ENCODE results near the gene LIM2.

Gene LIM2

DNA sequence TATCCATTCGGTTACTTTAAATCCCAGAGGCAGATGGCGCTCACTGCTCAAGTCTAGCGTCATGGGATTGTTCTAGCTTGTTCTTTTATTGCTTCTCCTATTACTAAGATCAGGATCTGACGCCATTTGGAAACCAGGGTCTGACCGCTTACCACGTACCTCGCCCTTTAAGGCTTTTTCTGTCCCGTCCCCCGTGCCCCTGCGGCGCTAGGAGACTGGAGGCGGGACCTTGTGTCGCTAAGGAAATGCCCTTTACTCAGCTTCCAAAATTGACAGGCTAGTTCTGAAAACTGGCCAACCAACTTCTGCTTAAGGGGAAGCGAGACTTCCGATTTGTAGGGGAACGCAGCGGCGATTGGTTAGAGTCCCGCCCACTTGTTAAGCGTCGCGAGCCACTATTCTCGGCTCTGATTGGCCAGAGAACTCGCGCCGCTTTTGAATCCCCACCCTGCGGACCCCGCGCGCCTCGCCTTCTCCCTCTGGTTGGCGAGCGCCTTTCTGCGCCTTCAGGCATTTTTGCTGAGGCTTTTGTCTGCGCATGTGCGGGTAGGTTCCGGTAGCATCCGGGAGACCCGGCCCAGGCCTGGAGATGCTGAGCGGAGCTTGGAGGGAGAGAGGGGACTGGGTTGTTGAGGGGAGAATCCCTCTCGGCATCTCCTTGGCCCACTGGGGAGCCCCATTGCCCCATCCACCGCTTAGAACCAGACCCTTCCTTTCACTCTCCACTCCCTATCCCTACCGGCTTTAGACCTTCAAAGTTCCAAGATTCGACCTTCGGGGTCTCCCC lies 6.5 kb upstream of the LIM2 start (continued):
- TF ChIP-seq ZNF692 (tag by site-specific recombination; IDR thresholded peaks at IDR 0.05): peak; percentile 54; the same call in 1 of the 2 replicates
- peak; percentile 46 for TF ChIP-seq ZNF341 (tag by site-specific recombination; IDR thresholded peaks at IDR 0.05; ENCODE audit: low read depth)
- 0 out of 2 replicates have a peak, but pooled peaks have one; percentile 42 for TF ChIP-seq GLI4 (tag by site-specific recombination; IDR thresholded peaks at IDR 0.05)
- TF ChIP-seq ZNF23 (tag by site-specific recombination; IDR thresholded peaks at IDR 0.05; ENCODE audit: borderline replicate concordance): no peak
- TF ChIP-seq GLIS1 (tag by site-specific recombination; IDR thresholded peaks at IDR 0.05): peak; percentile 13; the same call in 1 of the 2 replicates
- TF ChIP-seq, protein P1, sequence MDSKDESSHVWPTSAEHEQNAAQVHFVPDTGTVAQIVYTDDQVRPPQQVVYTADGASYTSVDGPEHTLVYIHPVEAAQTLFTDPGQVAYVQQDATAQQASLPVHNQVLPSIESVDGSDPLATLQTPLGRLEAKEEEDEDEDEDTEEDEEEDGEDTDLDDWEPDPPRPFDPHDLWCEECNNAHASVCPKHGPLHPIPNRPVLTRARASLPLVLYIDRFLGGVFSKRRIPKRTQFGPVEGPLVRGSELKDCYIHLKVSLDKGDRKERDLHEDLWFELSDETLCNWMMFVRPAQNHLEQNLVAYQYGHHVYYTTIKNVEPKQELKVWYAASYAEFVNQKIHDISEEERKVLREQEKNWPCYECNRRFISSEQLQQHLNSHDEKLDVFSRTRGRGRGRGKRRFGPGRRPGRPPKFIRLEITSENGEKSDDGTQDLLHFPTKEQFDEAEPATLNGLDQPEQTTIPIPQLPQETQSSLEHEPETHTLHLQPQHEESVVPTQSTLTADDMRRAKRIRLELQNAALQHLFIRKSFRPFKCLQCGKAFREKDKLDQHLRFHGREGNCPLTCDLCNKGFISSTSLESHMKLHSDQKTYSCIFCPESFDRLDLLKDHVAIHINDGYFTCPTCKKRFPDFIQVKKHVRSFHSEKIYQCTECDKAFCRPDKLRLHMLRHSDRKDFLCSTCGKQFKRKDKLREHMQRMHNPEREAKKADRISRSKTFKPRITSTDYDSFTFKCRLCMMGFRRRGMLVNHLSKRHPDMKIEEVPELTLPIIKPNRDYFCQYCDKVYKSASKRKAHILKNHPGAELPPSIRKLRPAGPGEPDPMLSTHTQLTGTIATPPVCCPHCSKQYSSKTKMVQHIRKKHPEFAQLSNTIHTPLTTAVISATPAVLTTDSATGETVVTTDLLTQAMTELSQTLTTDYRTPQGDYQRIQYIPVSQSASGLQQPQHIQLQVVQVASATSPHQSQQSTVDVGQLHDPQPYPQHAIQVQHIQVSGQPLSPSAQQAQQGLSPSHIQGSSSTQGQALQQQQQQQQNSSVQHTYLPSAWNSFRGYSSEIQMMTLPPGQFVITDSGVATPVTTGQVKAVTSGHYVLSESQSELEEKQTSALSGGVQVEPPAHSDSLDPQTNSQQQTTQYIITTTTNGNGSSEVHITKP (tag by site-specific recombination; IDR thresholded peaks at IDR 0.05): peak; percentile 82
- 0 out of 2 replicates have a peak, but pooled peaks have one; percentile 83 for TF ChIP-seq PBX3 (CRISPR knock-in tag; IDR thresholded peaks at IDR 0.05)
- 0 out of 2 replicates have a peak, but pooled peaks have one; percentile 14 for TF ChIP-seq MZF1 (tag by site-specific recombination; IDR thresholded peaks at IDR 0.05; ENCODE audit: borderline replicate concordance)
- no peak for TF ChIP-seq ZNF792 (tag by site-specific recombination; IDR thresholded peaks at IDR 0.05)
- TF ChIP-seq ZBTB17 (tag by site-specific recombination; IDR thresholded peaks at IDR 0.05): peak; percentile 75
- TF ChIP-seq KLF16 (tag by site-specific recombination; IDR thresholded peaks at IDR 0.05): peak; percentile 48; the same call in 1 of the 2 replicates
- TF ChIP-seq ZFHX2 (tag by site-specific recombination; conservative IDR thresholded peaks at IDR 0.05): peak; percentile 64; the same call in 1 of the 2 replicates
- TF ChIP-seq ZBTB20 (tag by site-specific recombination; IDR thresholded peaks at IDR 0.05): no peak
- TF ChIP-seq ZNF221 (tag by site-specific recombination; IDR thresholded peaks at IDR 0.05; ENCODE audit: borderline replicate concordance): no peak
- peak; percentile 38; the same call in 1 of the 2 replicates for TF ChIP-seq ZNF501 (tag by site-specific recombination; IDR thresholded peaks at IDR 0.05)
- TF ChIP-seq ZNF280C (tag by site-specific recombination; IDR thresholded peaks at IDR 0.05): no peak
- TF ChIP-seq FEZF1 (tag by site-specific recombination; IDR thresholded peaks at IDR 0.05): no peak
- TF ChIP-seq SP2 (tag by site-specific recombination; IDR thresholded peaks at IDR 0.05): peak; percentile 97
- peak; percentile 75 for TF ChIP-seq ZNF335 (tag by site-specific recombination; conservative IDR thresholded peaks at IDR 0.05)
- peak; percentile 59; the same call in 1 of the 2 replicates for TF ChIP-seq HOXD13 (CRISPR knock-in tag; IDR thresholded peaks at IDR 0.05; ENCODE audit: borderline replicate concordance)

All from HEK293 (cell line).